DMS 273 (cell line): ENCODE results near the gene STAT1.

ENCODE experiments used
- DNase-seq: peaks from one replicate; lab custom pipeline; 2025; ENCODE audit not compliant: unreplicated experiment; lab: John Stamatoyannopoulos, UW

The STAT1 gene

GRCh38 chr2:190986221-190986953 is 27.6 kb downstream of the STAT1 start:
- peak; percentile 15 for DNase-seq

DNA sequence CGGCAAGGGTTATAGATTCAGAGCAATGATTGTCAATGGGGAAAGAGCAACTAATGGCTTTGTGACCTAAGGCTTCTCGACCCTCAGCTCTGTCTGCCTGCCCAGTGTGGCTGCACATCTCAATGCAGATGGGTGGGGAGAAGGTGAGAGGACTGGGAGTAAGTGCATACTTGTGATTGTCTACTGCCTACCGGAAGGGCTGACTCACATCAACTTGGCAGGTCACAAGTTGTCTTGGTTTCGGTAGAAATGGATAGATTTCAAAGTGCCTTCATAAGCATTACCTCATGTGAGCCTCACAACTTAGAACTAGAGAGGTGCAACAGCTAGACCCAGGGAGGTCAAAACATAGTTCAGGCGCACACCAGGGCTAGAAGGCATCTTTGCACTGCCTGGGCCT is 29.4 kb downstream of the STAT1 start:
- DNase-seq: no peak

- no peak for DNase-seq
These were observed 31.5 kb downstream of the STAT1 start for GRCh38 chr2:190982262-190983034.

- DNase-seq: no peak
These were observed 32.2 kb downstream of the STAT1 start for GRCh38 chr2:190981733-190982132.

DNA sequence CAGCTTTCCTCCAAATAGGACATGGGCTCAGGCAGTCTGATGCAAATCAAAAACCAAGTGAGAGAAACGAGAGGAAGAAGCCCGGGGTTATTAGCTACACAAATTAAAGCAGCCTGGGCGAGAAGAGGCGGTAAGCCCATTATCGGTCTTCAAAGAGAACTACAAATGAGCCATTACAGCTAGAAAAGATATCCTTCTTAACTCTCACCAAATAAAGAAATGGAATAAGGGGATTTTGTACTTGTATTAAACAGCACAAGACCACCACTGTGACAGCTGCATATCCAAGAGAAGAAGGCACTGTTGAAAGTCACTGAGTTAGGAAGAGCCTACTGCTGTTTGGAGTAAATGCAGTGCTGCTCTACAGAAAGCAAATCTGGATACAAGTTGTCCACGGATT is 32.6 kb downstream of the STAT1 start:
- no peak for DNase-seq

DNA sequence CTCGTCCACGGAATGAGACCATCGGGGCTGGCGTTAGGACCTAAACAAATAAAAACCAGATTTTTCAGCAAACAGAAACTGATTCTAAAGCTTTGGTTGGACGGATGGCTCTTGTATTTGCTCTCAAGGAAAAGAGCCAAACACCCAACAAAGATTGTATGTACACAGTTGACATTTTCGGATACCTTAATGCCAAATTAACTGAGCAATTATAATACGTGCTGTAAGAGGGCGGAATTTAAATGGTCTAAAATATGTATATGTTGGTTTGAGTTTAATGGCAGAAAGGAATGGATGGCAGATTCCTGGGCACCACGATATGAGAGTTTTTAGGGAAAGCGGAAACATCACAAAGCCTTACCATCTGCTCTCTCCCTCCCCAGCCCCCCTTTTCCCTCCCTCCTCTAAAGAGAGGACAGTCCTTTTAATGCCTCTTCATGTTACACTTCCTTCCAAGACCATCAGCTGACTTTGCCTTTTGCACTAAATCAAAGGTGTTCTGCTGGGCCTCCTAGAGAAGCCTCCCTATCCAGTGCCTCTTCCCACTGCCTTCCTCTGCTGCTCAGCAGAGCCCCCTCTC is 33.3 kb downstream of the STAT1 start:
- no peak for DNase-seq

GRCh38 chr2:190979906-190980629 is 33.9 kb downstream of the STAT1 start:
- no peak for DNase-seq

DNA sequence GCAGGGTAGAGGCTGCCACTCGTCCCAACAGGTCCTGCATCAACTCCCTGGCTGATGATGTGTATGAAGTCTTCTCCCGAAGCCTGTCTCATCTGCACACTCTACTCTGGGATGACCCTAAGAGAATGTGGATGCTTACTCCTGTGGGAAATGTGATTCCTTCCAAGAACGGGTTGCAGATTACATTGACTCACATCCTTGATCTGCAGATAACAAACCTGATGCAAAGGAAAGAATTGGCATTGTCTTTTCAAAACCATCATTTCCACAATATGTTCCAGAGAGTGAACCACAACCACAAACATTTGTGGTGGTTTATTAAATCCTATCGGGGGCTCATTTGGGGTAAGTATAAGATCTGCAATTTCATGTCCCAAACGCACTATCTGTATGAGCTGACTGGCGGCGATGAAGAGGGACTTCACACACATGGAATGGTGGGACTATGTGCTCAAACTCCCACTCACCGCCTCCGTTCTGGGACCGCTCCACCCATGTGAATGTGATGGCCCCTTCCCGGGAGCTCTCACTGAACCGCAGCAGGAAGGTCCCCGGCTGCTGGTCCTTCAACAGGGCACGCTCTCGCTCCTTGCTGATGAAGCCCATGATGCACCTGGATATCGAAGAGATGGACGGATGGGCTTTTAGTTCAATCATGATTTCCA is 35.5 kb downstream of the STAT1 start:
- DNase-seq: no peak

GRCh38 chr2:190977505-190977904 is 36.5 kb downstream of the STAT1 start:
- no peak for DNase-seq

DNA sequence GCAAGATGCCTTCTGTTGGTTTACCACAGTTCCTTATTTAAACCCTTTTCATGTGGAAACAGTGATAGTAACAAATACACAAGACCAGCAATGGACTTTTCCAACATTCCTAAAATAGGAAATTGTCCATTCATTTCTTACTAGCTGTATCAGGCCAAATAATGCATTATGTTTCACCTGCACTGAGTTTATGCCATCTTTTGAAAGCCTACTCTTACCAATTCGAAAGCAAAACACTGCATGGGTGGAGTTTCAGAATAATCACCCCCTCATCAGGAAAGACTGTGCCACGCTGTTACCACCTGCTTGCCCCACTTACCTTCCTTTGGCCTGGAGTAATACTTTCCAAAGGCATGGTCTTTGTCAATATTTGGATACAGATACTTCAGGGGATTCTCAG is 37.5 kb downstream of the STAT1 start:
- no peak for DNase-seq

DNA sequence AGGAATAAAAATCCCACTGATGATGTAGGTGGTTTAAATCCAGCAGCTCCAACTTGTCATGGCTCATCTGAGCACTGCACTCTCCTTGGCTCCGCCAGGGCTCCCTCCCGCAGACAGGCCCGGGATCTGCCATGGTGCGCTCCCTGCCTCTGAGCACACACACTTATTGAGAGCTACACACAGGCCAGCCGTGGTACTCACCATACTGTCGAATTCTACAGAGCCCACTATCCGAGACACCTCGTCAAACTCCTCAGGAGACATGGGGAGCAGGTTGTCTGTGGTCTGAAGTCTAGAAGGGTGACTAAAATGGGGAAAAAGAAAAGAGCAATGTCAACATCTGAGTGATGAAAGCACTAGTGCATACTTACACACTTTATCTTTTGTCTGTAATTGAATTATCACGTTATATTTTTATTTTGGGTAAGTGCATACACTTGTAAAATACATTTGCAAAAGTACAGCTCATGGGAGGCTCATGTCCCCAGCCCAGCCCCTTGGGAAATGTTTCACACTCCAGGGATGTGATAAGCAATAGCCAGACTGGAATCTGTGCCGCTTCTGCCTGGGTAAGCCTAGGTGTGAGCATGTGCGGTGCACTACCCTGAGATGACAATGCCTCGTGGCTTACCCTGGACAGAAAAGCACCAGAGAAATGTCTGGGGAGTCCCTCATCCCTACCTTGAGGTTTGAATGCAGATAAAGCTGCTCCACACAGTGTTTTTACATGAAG is 39.2 kb downstream of the STAT1 start:
- DNase-seq: no peak

DNA sequence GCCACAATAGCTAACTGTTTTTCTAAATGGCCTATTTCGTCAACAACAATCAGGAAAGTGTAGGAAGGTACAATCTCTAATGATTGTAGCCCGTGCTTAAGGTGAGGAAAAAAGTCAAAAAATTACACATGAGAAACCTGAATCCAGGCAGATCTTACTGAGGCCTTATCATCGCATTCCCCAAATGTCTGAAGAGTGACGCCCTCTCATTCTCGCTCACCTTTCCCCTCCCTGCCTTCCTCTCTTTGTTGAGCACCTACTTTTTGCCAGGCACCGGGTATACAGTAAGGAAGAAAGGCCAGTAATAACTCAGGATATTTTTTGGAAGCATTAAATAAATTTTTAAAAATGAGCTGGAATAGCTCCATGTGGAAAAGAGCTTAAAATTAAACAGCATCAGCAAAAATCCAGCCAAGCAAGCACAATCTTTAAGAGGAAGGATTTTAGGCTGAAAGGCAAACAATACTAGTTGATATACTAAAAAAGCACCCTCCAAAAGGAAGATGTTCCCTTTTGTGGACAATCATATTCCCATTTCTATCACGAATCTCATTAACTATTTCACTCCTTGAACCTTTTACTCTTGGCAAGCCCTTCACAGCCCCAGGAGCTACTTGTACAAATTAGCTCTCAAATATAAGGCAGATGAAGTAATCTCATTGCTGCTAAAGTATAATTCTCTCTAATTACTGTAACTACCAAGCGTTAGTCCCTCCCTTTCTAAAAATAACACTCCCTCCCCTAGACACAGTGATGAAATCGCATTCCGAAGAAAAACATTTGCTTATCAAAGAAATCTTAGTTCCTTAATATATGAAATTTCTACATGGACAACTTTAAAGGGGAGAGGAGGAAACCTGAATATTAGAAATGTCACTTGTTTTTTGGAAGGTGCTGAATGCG is 40.0 kb downstream of the STAT1 start:
- DNase-seq: no peak

DNA sequence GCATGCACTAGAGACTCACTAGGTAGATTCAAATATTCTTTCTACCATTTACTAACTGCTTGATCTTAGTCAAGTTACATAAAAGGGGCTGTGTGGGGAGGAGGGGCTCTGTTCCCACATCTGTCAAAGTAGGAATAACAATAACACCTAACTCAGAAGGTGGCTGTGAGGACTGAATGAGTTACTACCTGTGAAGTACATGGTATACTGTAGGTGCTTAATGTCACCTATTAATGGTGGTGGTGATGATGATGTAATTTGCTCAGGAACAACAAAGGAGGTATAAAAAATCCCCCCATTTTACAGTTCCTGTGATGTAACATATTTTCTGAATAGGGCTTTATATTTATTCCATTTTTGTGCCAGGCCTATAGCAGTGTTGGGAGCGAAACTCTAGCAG is 40.7 kb downstream of the STAT1 start:
- no peak for DNase-seq

DNA sequence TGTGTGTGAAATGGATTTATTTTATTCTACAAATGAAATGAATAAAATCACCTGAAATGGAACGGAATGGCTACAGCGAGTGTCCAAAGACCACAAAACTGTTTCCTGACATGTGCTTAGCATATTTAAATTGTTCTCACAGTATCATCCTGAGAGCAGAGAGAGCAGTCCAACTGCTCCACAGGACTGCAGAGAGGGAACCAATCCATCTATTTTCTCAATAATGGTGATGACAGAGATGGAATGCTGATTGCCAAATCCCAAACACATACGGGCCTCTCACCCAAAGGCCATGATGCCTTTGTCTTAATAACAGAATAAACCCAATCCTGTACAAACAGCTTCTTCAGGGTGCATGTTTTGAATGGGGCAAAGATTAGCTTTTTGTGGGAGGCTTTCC is 41.1 kb downstream of the STAT1 start:
- DNase-seq: no peak

GRCh38 chr2:190972213-190972612 is 41.8 kb downstream of the STAT1 start:
- no peak for DNase-seq

DNA sequence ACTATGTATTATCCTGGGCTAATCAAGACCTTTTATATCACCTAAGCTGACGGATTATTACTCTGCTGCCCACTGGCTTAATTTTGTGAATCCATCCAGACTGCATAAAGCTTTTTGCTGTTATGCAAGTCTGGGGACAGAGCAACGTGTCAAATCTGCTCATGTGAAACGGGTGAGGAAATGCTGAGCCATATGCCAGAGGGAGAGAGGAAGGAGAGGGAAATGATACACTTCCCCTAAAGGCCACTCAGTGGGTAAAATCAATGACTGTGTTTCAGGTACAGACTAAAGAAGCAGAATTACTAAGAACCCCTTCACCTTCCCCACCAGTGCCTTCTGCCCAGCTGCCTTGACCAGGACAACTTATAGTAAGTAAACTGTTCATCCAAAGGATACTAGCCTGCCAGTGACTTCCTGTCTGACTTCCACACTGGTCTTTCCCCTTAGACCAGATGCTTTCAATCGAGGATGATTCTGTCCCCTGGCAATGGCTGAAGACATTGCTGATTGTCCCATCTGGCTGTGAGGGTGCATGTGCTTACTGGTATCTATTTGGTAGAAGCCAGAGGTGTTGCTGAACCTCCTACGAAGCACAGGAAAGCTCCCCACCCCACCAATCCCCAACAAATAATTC is 43.0 kb downstream of the STAT1 start:
- no peak for DNase-seq

DNA sequence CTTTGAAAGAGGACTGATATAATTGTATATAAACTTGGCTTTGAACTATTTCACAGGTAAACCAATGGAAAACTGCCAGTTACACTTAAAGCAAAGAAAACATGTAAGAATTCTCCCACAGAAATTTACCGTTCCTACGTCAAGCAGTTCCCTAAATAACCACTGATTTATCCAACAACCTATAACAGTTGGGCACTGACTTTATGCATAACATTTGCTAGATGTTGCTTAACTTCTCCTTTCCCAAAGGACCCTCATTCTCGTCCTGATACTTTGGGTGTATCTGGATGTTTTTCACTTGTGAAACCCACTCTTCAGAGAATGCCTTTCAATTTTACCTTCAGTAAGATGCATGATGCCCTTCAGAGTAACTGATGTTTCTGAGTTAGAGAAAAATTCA is 43.8 kb downstream of the STAT1 start:
- DNase-seq: no peak

GRCh38 chr2:190968522-190968921 is 45.4 kb downstream of the STAT1 start:
- DNase-seq: no peak
